AG04450 (cell line): ENCODE measurements around the gene ZNF581. TPM values are rescaled to one million over a fixed set of nuclear protein-coding genes. Genes with fewer than 3 reads are reported as not detected.
A peak's percentile ranks its signal among the peaks of the same experiment; 100 is the strongest.

Experiments
- CTCF ChIA-PET: fragments of 300-600, 350-600 bp; formaldehyde crosslinking; extraction: SDS; loops from one replicate; lab custom pipeline; 2022; ENCODE audit warnings: antibody characterized with exemption, inconsistent platforms; lab: Charles Lee
- POLR2A ChIA-PET: fragments of 350-600 bp; formaldehyde crosslinking; extraction: SDS; loops from one replicate; lab custom pipeline; 2021; ENCODE audit warnings: antibody characterized with exemption, inconsistent platforms; lab: Yijun Ruan, JAX
- DNase-seq: peaks from one replicate; pipeline ENCODE4 v3.0.0-alpha.2; 2011; ENCODE audit warnings: low read depth, low spot score
- H3K27ac ChIP-seq: one replicate; pipeline ENCODE4 v1.5.1; 2012; ENCODE audit warnings: low read depth, low read length, control low read depth
- H3K27me3 ChIP-seq: one replicate; pipeline ENCODE4 v1.6.0; 2012; ENCODE audit warnings: low read length; ENCODE audit not compliant: control insufficient read depth, insufficient read depth
- H3K4me3 ChIP-seq: 2 replicates; pipeline ENCODE4 v1.5.1; 2011; ENCODE audit warnings: mild to moderate bottlenecking, low read depth, low read length, control low read depth
- H3K9me3 ChIP-seq: 2 replicates; pipeline ENCODE4 v1.5.1; 2012; ENCODE audit warnings: low read length; ENCODE audit not compliant: control insufficient read depth, insufficient read depth
- CTCF ChIP-seq: IDR thresholded peaks from 2 replicates; pipeline ENCODE4 v1.5.1; 2011; ENCODE audit warnings: low read depth, low read length, control low read depth, inconsistent platforms
- polyA plus RNA-seq: library from polyadenylated mRNA; depleted of rRNA; stranded (reverse); fragments of >200 nt; gene quantifications from 2 replicates; pipeline ENCODE4 v1.2.3, GENCODE V29; 2011

The ZNF581 gene
- polyA plus RNA-seq, 1 experiment, result 19.1 TPM

GRCh38 chr19:55623561-55623960 lies 19.9 kb upstream of the ZNF581 start:
- Histone ChIP-seq H3K4me3 (peak overlapping the region; percentile 36; the same call in 1 of the 2 replicates), H3K27ac (no peak overlapping the region), H3K9me3 (no peaks in the 10 kb centered on the region; the same call in 1 of the 2 replicates), H3K27me3 (no peaks in the 10 kb centered on the region)
- DNase-seq, result no peak
- POLR2A ChIA-PET, result interaction anchor here (1.2 to 1.3 kb wide), 2 partner anchors 10 to 31 kb away, joined by 3 read pairs; partner anchors contain the start of gene U2AF2
- CTCF ChIA-PET, result interaction anchor here (0.8 to 3.2 kb wide), 5 partner anchors 9 to 483 kb away, joined by 3 to 17 read pairs (median 12); no protein-coding TSS in a partner anchor
- no peak for TF ChIP-seq CTCF

DNA sequence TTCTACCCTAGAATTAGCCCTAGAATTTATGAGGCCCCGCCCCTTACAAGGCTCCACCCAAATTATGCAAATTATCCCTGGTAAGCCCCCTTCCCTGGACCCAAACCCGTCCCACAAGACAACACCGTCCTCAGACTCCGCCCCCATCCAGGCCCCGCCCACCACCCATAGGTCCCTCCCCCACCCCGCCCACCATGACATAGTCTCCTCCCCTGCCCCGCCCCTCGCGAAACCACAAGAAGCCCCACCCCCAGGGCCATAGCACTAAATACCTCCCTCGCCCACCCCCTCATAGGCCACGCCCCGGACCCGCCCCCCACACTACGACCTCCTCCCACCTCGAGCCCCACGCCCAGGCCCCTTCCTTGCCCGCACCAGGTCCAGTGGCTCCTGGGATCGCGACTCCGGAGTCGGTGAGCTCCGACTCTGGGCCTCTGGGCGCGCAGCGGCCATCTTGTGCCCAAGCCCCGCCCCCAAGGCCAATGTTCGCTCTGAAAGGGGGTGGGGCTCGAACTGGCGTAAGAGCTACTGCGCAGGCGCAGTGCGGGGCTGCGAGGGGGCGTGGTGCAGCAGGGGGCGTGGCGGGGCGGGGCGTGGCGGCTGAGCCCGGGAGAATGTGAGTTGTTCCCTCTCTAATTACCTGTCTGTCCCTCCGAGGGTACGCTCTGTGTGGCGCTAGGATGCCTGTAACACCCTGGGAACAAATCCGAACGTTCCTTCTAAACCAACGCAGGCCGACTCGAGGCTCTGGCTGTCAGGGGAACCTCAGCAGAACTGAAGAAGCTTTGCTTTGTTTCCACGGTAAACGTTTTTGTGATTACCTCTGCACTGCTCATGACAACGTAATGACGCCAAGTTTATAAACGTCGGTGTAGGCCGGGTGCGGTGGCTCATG lies 19.1 kb upstream of the ZNF581 start, which contains the start of gene ZNF784:
TSS of gene ZNF784 (minus strand) at position 458 of the 895 bp plus-strand sequence. CDS start at position 453, 5 bp downstream.
- H3K4me3 ChIP-seq, result peak within 1 kb of the TSS; percentile 77
- ChIA-PET CTCF (interaction anchor here (0.5 to 3.4 kb wide), 11 partner anchors 9 to 484 kb away, joined by 3 to 17 read pairs (median 5); no protein-coding TSS in a partner anchor), POLR2A (interaction anchor here (0.6 to 1.3 kb wide), 17 partner anchors 9 to 365 kb away, joined by 3 to 8 read pairs (median 3); partner anchors contain the start of genes FIZ1, NAT14, PPP6R1 and U2AF2)
- H3K9me3 ChIP-seq, result no peaks in the 10 kb centered on the region; the same call in 1 of the 2 replicates
- H3K27ac ChIP-seq, result peak within 1 kb of the TSS; percentile 90
- no peak for TF ChIP-seq CTCF
- no peaks in the 10 kb centered on the region for H3K27me3 ChIP-seq
- DNase-seq, result peak; percentile 81

DNA sequence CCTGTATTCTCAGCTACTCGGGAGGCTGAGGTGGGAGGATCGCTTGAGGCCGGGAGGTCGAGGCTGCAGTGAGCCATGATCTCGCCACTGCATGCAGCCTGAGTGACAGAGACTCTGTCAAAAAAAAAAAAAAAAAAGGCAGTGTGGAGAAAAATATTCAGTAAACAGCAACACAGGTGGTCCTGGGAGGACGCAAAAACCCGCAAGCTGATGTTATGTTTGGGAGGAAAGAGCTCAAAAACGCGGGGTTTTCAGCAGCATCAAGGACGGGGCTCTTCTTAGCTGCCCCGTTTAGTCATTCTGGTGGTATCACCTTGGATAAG lies 18.5 kb upstream of the ZNF581 start:
- CTCF ChIA-PET, result interaction anchor here (0.5 to 3.4 kb wide), 11 partner anchors 8 to 484 kb away, joined by 3 to 17 read pairs (median 6); no protein-coding TSS in a partner anchor
- Histone ChIP-seq H3K27me3 (no peaks in the 10 kb centered on the region), H3K4me3 (peak overlapping the region; percentile 77), H3K27ac (peak overlapping the region; percentile 90), H3K9me3 (no peaks in the 10 kb centered on the region; the same call in 1 of the 2 replicates)
- POLR2A ChIA-PET, result interaction anchor here (0.7 to 1.3 kb wide), 16 partner anchors 10 to 366 kb away, joined by 3 to 8 read pairs (median 4); partner anchors contain the start of genes FIZ1, NAT14, PPP6R1 and U2AF2
- DNase-seq, result no peak
- TF ChIP-seq CTCF, result no peak

GRCh38 chr19:55626350-55626749 lies 17.1 kb upstream of the ZNF581 start:
- ChIA-PET CTCF (interaction anchor here (0.8 to 3.4 kb wide), 5 partner anchors 28 to 485 kb away, joined by 3 to 16 read pairs (median 4); no protein-coding TSS in a partner anchor), POLR2A (interaction anchor here (1.0 kb wide), 1 partner anchor 27 kb away, joined by 3 read pairs; the partner anchor contains the start of gene FIZ1)
- Histone ChIP-seq H3K27ac (no peak overlapping the region), H3K4me3 (no peak overlapping the region), H3K27me3 (no peaks in the 10 kb centered on the region), H3K9me3 (no peaks in the 10 kb centered on the region; the same call in 1 of the 2 replicates)
- no peak for TF ChIP-seq CTCF
- no peak for DNase-seq
